GM21423 (cell line): ENCODE results near the gene TFR2.

Experiments used
- ATAC-seq: cut with Tn5 transposase; IDR thresholded peaks from one replicate; pipeline ENCODE4 v1.9.1; 2021; ENCODE audit warnings: mild to moderate bottlenecking, moderate library complexity; ENCODE audit not compliant: unreplicated experiment

Gene TFR2

DNA sequence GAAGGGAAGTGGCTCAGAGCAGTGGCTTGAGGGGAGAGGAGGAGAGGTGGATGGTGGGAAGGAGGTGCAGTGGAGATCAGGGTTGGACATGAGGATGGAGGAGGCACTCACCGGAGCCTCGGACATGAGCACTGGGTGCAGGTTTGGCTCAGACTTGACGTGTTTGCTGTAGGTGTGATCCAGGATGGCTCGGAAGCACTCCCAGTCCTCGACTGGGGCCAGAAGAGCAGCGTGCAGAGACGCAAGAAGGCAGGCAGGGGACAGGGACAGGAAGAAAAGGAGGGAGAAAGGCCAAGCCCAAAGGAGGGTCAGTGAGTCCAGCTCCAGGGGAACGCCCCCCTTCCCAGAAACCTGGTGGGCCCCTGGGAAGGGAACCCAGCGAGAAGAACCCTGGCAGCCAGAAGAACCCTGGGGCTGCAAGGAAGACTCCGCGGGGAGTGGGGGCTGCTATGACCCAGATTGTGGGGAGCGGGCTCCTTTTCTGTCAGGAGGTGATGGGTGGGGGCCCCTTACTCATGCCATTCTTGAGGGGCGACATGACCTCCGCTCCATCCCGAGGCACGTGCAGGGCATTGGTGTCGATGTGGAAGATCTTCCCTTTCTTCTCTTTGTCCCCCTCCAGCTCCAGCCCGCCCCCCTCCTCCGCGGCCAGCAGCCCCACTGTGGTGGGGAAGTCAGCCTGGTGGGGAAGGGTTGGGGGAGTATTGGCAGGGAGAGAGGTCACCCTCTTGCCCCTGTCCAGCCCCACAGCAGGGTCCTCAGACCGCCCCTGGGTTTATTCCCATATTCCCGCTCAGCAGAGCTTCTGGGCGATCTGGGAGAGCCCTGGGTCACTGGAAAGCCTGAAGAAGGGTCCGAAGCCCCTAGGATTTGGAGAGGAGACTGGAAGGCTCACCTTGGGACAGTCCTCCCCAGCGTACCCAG, 13.8 kb upstream of the TFR2 start:
- ATAC-seq = no peak

- ATAC-seq = no peak
Observed at GRCh38 chr7:100649826-100650565, 8.6 kb upstream of the TFR2 start.

- ATAC-seq = no peak
Observed at GRCh38 chr7:100642534-100642907, 1.2 kb upstream of the TFR2 start.

- ATAC-seq = no peak
Observed at GRCh38 chr7:100641860-100642533, 645 bp upstream of the TFR2 start.

DNA sequence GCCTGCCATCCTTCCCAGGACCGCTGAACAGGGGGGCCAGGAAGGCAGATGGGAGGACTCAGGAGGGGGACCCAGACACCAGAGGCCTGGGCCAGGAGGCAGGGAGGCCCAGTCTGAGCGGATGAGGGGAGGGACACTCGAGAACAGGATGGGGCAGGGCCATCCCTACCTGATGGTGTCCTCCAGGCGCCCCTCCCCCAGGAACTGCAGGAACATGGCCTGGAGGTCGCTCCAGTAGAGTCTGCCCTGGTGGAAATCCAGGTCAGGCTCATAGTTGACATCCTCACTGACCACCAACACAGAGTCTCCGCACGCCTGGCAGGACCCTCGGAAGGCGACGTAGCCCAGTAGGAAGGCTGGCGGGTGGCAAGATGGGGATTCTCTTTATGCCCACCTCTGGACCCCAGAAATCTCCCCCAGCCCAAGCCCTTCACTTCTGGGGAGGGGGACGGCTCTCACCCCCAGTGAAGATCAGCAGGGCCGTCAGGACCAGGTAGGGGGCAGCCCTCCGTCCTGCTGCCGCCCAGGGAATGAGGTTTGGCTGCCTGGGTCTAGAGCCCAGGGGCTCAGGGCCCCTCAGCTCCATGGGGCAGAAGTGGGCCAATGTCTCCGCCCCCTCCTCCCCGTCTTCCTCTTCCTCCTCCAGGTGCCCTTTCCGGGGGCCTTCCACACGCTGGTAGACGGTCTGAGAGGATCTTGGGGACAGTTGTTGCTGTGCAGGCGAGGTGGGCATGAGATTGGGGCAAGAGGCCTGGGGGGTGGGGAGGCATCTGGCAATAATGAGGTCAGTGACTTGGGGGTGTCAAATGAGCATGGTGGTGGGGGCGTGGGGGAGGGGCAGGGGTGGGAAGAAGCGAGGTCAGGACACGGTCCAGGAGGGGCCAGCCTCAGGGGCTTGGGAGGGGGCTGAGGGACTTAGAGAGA, 573 bp downstream of the TFR2 start:
- no peak for ATAC-seq

- ATAC-seq = no peak
Observed at GRCh38 chr7:100639995-100640516, 1.3 kb downstream of the TFR2 start.

GRCh38 chr7:100632951-100633717, 8.2 kb downstream of the TFR2 start:
- peak; percentile 52 for ATAC-seq

DNA sequence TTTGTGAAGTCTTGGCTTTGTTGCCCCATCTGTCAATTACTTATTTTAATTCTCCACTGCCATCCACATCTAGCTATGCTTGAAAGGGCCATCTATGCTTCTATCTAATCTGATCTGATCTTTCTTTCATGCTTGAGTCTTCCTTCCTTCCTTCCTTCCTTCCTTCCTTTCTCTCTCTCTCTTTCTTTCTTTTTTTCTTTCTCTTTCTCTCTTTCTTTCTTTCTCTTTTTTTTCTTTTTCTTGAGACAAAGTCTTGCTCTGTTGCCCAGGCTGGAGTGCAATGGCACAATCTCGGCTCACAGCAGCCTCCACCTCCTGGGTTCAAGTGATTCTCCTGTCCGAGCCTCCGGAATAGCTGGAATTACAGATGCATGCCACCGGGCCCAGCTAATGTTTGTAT, 11.3 kb downstream of the TFR2 start:
- no peak for ATAC-seq

- ATAC-seq = no peak
Observed at GRCh38 chr7:100629117-100629716, 12.1 kb downstream of the TFR2 start.

- ATAC-seq = no peak
Observed at GRCh38 chr7:100627238-100627549, 14.2 kb downstream of the TFR2 start.

GRCh38 chr7:100626530-100627237, 14.7 kb downstream of the TFR2 start:
- peak; percentile 79 for ATAC-seq

- no peak for ATAC-seq
Observed at GRCh38 chr7:100626055-100626454, 15.3 kb downstream of the TFR2 start.

DNA sequence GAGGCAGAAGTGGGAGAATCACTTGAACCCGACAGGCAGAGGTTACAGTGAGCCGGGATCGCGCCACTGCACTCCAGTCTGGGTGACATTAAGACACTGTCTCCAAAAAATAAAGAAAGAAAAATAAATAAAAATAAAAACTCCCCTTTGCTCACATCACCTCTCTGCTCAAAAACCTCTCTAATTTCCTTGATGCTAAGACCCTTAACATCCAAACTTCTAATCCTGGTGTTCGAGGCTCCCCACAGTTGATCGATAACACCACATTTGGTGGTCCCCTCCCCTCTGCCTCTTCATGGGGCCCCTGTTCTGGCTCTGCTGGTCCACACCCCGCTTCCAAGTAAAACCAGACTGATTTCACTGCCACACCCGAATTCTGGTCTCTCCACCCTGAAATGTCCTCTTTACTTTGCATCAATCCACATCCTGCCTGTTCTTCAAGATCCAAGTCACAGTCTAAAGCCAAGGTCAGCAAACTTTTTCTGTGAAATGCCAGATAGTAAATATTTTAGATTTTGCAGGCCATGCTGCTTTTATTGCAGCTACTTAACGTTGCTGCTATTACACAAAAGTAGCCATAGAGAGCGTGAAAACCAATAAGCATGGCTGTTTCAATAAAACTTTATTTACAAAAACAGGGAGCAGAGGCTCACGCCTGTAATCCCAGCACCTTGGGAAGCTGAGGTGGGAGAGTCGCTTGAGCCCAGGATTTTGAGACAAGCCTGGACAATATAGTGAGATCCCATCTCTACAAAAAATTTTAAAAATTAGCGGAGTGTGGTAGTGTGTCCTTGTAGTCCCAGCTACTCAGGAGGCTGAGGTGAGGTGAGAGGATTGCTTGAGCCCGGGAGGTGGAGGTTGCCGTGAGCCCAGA, 17.2 kb downstream of the TFR2 start:
- no peak for ATAC-seq

GRCh38 chr7:100621554-100621953, 19.8 kb downstream of the TFR2 start:
- no peak for ATAC-seq

- no peak for ATAC-seq
Observed at GRCh38 chr7:100620804-100621203, 20.5 kb downstream of the TFR2 start.

DNA sequence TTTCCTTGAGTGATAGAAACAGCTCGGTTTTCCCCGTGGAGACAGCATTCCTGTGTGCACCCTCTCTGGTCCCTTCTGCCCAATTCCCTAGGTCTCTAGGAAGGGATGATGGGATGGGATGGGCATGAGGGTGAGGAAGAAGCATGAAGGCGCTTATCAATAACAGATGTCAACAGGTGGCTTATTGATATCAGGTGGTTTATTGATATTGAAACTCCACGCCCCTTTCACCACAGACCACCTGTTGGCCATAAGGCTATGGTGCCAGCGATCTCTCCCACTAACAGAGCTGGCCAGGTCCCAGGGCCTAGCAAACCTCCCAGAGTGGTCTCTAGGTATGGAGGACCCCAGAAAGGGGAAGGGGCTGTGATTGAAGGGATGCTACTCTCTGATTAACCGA, 21.1 kb downstream of the TFR2 start:
- ATAC-seq = no peak

GRCh38 chr7:100614308-100614861, 27.0 kb downstream of the TFR2 start:
- ATAC-seq = no peak
